Epithelial cell of proximal tubule (primary cell): ENCODE data around the gene MMP3. TPM values are rescaled to one million over a fixed set of nuclear protein-coding genes. Genes with fewer than 3 reads are reported as not detected.
A peak's percentile ranks its signal among the peaks of the same experiment; 100 is the strongest.

ENCODE experiments used
- DNase-seq: peaks from one replicate; pipeline ENCODE4 v3.0.0-alpha.2; 2011; ENCODE audit warnings: low read depth
- H3K4me3 ChIP-seq: 2 replicates; pipeline ENCODE4 v1.5.1; 2011; ENCODE audit warnings: low read depth, mild to moderate bottlenecking, low read length
- total RNA-seq: library from RNA; depleted of rRNA; stranded (reverse); fragments of >200 nt; gene quantifications from 2 replicates; pipeline ENCODE4 v1.2.3, GENCODE V29; 2015
- TF ChIP-seq, protein P1 (sequence below): conservative IDR thresholded peaks from 2 replicates; pipeline ENCODE4 v1.5.1; 2012; ENCODE audit warnings: low read depth, mild to moderate bottlenecking, low read length

MMP3 gene
- total RNA-seq, 1 donor from 2014 or later, result not detected

DNA sequence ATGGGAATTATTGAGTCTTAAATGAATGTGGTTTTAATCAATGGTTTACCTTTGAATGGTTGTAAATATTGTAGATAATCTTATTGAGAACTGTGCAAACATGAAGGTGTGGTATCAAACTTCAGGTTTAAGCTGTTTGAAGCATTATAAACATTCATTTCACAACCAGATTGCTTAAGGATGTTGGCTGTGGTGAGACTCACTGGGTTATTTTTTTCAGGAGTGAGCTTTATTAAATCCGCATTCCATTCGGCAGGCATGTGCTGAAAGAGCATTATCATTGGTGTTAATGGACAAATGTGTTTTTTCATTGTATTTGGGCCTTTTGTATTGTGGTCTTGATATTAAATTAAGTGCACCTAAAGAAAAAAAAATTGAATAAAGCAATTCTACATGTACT is 9.7 kb downstream of the MMP3 start:
- no peak for DNase-seq
- peak overlapping the region; percentile 56 for H3K4me3 ChIP-seq
- TF ChIP-seq, protein P1, sequence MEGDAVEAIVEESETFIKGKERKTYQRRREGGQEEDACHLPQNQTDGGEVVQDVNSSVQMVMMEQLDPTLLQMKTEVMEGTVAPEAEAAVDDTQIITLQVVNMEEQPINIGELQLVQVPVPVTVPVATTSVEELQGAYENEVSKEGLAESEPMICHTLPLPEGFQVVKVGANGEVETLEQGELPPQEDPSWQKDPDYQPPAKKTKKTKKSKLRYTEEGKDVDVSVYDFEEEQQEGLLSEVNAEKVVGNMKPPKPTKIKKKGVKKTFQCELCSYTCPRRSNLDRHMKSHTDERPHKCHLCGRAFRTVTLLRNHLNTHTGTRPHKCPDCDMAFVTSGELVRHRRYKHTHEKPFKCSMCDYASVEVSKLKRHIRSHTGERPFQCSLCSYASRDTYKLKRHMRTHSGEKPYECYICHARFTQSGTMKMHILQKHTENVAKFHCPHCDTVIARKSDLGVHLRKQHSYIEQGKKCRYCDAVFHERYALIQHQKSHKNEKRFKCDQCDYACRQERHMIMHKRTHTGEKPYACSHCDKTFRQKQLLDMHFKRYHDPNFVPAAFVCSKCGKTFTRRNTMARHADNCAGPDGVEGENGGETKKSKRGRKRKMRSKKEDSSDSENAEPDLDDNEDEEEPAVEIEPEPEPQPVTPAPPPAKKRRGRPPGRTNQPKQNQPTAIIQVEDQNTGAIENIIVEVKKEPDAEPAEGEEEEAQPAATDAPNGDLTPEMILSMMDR, result no peak

DNA sequence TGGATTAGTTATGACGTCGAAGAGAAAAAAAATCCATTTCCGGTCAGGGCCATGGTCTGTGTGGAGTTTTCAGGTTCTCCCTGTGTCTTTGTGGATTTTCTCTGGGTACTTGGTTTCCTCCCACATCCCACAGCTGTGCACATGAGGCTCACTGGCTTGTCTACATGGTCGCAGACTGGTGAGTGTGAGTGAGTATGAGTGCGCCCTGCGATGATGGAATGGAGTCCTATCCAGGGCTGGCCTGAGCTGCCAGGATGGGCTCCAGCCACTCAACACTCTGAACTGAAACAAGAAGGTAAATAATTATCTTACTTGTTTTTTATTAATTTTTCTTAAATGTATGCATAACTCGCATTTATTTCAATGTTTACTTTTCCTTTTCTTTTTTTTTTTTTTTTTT is 10.8 kb downstream of the MMP3 start:
- H3K4me3 ChIP-seq, result peak overlapping the region; percentile 56
- no peak for DNase-seq
- TF ChIP-seq, protein P1, result no peak

DNA sequence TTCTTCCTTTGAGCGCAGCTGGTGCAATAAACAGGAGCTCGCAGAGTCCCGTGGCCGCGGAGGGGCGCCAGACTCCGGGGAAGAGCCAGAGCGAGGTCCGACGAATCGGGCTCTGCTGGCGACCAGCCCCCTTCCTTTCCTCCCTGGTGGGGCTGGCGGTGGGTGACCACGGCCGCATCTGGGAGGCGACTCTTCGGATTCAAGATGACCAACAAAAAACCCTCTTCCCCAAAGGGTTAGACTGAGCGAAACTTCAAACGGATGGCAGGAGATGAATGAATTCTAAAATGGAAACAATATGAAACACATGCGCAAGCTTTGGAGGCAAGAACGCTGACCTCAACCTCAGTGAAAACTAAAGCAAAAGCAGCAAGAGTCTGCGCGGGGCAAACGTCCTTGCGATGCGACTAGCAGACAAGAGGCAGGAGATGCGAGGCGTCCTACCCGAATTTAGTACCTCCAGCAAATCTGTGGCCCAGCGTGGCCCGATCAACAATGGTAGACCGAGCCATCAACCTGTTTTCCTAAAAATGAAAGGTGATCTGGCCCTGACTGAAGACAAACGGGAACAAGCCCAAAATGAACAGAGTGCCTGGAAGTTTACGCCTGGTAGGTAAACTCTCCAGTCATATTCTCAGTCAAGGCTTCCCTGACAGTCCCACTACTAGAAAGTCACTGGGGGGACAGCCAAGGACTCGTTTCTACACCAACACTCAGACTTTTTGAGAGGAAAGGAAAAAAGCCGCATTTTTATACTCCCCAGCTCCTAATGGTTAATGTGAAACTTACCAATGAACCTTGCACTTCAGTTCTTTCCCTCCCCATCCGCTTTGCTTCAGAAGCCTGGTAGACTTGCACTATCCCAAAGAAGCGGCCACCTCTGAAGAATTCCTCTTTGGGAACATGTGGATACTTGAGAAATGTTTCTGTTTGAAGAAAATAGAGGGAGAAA is 11.6 kb downstream of the MMP3 start:
- TF ChIP-seq, protein P1, result peak; percentile 76
- peak overlapping the region; percentile 56 for H3K4me3 ChIP-seq
- no peak for DNase-seq

DNA sequence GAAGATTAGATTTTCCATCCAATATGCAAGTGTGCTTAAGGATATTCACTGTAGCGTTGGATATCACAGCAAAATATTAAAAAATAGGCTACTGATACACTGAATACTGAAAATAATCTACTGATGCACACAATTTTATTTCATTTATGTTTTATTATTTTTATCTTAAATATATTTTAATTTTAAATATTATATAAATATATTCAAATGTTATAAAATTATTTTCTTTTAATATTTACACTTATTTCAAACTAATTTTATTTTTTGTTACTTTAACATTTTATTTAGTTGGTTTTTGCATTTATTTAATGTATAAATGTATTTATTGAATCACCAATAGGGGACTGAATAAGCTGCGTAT is 12.3 kb downstream of the MMP3 start:
- TF ChIP-seq, protein P1, result no peak
- no peak overlapping the region for H3K4me3 ChIP-seq
- DNase-seq, result no peak

DNA sequence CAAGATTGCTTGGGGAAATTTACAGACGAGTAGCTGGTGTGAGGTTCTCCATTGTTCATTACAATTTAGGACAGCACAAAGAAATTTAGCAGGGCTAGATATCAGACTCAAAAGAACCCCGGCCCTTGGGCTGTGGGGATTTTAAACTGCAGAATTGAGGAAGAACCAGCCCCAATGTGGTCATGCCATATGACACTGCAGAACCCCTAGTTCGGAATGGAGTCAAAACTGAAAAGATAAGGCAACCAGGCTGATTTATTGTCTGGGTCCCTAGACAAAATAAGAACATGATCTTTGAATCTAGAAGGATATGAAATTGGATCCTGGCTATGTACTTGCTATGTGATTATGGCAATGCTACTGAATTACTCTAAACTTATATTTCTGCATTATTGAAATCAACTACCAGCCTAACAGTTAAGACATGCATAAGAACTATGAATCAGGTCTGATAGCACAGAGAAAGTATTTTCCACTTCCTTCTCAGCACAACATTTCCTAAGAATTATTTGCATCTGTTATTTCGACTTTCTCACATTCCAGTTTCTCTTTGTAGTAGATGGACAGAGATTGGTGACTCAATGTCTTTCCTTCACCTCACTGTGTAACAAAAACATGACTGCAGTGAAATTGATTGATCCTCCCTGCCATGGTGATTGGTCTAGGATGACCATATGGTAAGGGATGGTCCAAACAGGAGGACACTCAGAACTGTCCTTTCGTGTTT is 13.2 kb downstream of the MMP3 start:
- no peak for DNase-seq
- TF ChIP-seq, protein P1, result no peak
- no peak overlapping the region for H3K4me3 ChIP-seq

DNA sequence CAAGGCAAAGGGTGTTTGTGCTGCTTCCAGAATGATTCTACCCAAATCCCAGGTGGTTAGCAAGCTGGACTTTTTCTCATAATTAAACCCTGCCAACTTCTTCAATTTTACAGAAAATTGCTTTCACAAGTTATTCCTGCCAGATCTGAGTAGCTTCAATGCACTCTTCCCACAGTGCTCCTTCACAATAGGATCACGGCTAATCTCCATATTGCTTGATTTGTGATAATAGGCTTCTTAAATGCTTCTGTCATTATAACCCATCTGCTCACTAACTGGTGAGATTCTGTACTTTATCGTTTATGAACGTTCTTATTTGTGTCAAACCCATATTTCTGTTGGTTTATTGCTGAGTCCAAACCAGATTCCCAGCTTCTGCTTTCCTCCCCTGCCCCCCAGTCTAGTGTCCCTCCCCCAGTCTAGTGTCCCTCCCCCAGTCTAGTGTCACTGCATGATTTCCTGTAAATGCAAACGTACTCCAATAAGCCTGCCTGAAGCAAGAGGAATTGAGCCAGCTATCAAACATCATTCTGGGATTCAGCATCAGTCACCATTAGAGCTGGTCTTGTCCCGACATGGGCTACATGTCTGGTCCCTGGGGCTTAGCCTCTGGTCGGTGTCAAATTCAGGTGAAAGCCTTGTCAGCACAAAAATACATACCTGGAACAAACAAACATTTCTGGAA is 14.0 kb downstream of the MMP3 start:
- no peak for DNase-seq
- no peak overlapping the region for H3K4me3 ChIP-seq
- TF ChIP-seq, protein P1, result no peak
